ENCODE data around the gene ADRM1.

ADRM1 gene

GRCh38 chr20:62302341-62303061 lies at the start of gene ADRM1:
ADRM1 (plus strand) TSS chr20:62302997; CDS start chr20:62303569, 572 bp downstream.
- DNase-seq (ENCODE audit: low spot score), result peak; percentile 94

GRCh38 chr20:62253398-62253797 lies 49.4 kb upstream of the ADRM1 start:
- no peak for DNase-seq (ENCODE audit: low spot score)

- DNase-seq (ENCODE audit: low spot score), result no peak
These were observed 48.6 kb upstream of the ADRM1 start for GRCh38 chr20:62254021-62254724.

GRCh38 chr20:62255976-62256375 lies 46.8 kb upstream of the ADRM1 start:
- DNase-seq (ENCODE audit: low spot score), result no peak

GRCh38 chr20:62258499-62259293 lies 44.1 kb upstream of the ADRM1 start:
- DNase-seq (ENCODE audit: low spot score), result no peak

GRCh38 chr20:62259294-62259565 lies 43.6 kb upstream of the ADRM1 start:
- DNase-seq (ENCODE audit: low spot score), result no peak

- DNase-seq (ENCODE audit: low spot score), result no peak
These were observed 40.7 kb upstream of the ADRM1 start for GRCh38 chr20:62262064-62262463.

- DNase-seq (ENCODE audit: low spot score), result no peak
These were observed 39.4 kb upstream of the ADRM1 start for GRCh38 chr20:62263396-62263795.

- DNase-seq (ENCODE audit: low spot score), result no peak
These were observed 37.4 kb upstream of the ADRM1 start for GRCh38 chr20:62265365-62265764.

GRCh38 chr20:62266340-62266739 lies 36.5 kb upstream of the ADRM1 start:
- DNase-seq (ENCODE audit: low spot score), result no peak

- no peak for DNase-seq (ENCODE audit: low spot score)
These were observed 35.9 kb upstream of the ADRM1 start for GRCh38 chr20:62266851-62267250.

GRCh38 chr20:62267543-62267942 lies 35.3 kb upstream of the ADRM1 start:
- no peak for DNase-seq (ENCODE audit: low spot score)

GRCh38 chr20:62268228-62268900 lies 34.4 kb upstream of the ADRM1 start:
- DNase-seq (ENCODE audit: low spot score), result no peak

- no peak for DNase-seq (ENCODE audit: low spot score)
These were observed 33.4 kb upstream of the ADRM1 start for GRCh38 chr20:62269378-62269777.

GRCh38 chr20:62269871-62270270 lies 32.9 kb upstream of the ADRM1 start:
- no peak for DNase-seq (ENCODE audit: low spot score)

- no peak for DNase-seq (ENCODE audit: low spot score)
These were observed 30.6 kb upstream of the ADRM1 start for GRCh38 chr20:62272200-62272599.

GRCh38 chr20:62273416-62273815 lies 29.4 kb upstream of the ADRM1 start:
- DNase-seq (ENCODE audit: low spot score), result no peak

GRCh38 chr20:62274332-62274950 lies 28.4 kb upstream of the ADRM1 start:
- DNase-seq (ENCODE audit: low spot score), result no peak

- DNase-seq (ENCODE audit: low spot score), result no peak
These were observed 27.6 kb upstream of the ADRM1 start for GRCh38 chr20:62275219-62275618.

- DNase-seq (ENCODE audit: low spot score), result peak; percentile 51
These were observed 26.4 kb upstream of the ADRM1 start for GRCh38 chr20:62276439-62276838.

GRCh38 chr20:62277253-62277652 lies 25.5 kb upstream of the ADRM1 start:
- DNase-seq (ENCODE audit: low spot score), result no peak

- DNase-seq (ENCODE audit: low spot score), result no peak
These were observed 22.5 kb upstream of the ADRM1 start for GRCh38 chr20:62280303-62280702.
